ENCODE data around the gene TMPRSS2.

Gene TMPRSS2

GRCh38 chr21:41507521-41508414, at the start of gene TMPRSS2:
Gene TMPRSS2, minus strand, starts transcription at chr21:41508158. Its CDS starts 10,025 bp downstream, at chr21:41498133.
- DNase-seq (no peak), ATAC-seq (replicated peaks) (no peak)
- Mint-ChIP-seq H3K4me3 (no peak within 1 kb of the TSS), H3K4me1 (no peaks in the 10 kb centered on the region), H3K36me3 (no peaks in the 10 kb centered on the region), H3K27ac (no peak within 1 kb of the TSS), H3K9me3 (no peaks in the 10 kb centered on the region), H3K27me3 (peaks cover 53 to 81% of the 10 kb centered on the region in 2 donors)

GRCh38 chr21:41555057-41555456, 47.1 kb upstream of the TMPRSS2 start:
- Mint-ChIP-seq H3K36me3 (no peaks in the 10 kb centered on the region), H3K4me1 (no peaks in the 10 kb centered on the region), H3K4me3 (no peak overlapping the region), H3K27me3 (peaks cover 24 to 34% of the 10 kb centered on the region in 2 donors), H3K27ac (no peak overlapping the region), H3K9me3 (peaks cover 3 to 4% of the 10 kb centered on the region in 2 donors)
- DNase-seq (no peak), ATAC-seq (replicated peaks) (no peak)

- H3K27ac Mint-ChIP-seq, result no peak overlapping the region
- peaks cover 3 to 4% of the 10 kb centered on the region in 2 donors for H3K9me3 Mint-ChIP-seq
- no peaks in the 10 kb centered on the region for H3K36me3 Mint-ChIP-seq
- ATAC-seq (replicated peaks) (no peak), DNase-seq (no peak)
- no peak overlapping the region for H3K4me3 Mint-ChIP-seq
- no peaks in the 10 kb centered on the region for H3K4me1 Mint-ChIP-seq
- H3K27me3 Mint-ChIP-seq, result peaks cover 29 to 46% of the 10 kb centered on the region in 2 donors
These were observed 44.3 kb upstream of the TMPRSS2 start for GRCh38 chr21:41552254-41552653.

DNA sequence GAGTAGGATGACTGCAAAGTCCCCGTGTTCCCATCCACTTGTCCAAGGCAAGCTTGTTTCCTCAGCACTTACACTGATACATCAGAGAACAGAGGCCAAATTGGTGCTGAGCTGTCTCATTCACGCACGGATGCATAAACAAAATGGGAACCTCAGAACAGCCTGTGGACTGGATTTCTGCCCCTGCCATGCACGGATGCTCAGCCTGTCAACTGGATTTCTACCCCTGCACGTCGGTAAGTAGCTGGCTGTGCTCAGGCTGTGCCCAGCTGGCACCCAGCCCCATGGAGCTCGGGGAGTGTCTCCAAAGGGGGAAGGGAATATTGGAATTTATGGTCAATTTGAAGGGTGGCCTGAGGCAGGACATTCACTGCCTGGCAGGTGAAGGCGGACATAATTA, 40.8 kb upstream of the TMPRSS2 start:
- Mint-ChIP-seq H3K27ac (no peak overlapping the region), H3K4me1 (peaks cover 0 to 3% of the 10 kb centered on the region in 2 donors)
- no peak for ATAC-seq (replicated peaks)

DNA sequence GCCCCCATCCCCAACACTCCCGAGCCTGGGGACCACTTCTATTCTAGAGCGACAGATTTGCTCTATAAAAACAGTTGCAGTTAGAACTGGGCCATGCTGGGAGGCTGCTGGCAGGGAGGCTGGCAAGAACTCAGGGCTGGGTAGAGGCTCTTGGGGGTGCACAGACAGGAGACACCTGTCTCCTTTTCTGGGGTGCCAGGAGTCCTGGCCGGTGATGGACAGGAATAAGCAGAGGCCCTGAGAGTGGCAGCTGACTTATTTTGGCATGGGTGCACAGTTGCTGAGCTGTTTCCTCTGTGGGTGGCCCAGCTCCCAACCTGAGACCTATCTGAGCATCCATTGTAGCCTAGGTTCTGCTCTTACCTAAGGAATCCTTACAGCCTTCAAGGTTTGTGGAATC, 39.2 kb upstream of the TMPRSS2 start:
- no peak overlapping the region for H3K27ac Mint-ChIP-seq
- peaks cover 0 to 3% of the 10 kb centered on the region in 2 donors for H3K4me1 Mint-ChIP-seq
- DNase-seq (no peak), ATAC-seq (replicated peaks) (no peak)
- H3K4me3 Mint-ChIP-seq, result no peak overlapping the region
- H3K36me3 Mint-ChIP-seq, result no peaks in the 10 kb centered on the region
- H3K9me3 Mint-ChIP-seq, result peaks cover 1% of the 10 kb centered on the region in 2 donors
- peaks cover 30 to 65% of the 10 kb centered on the region in 2 donors for H3K27me3 Mint-ChIP-seq

More for the DNA sequence above, 40.8 kb upstream of the TMPRSS2 start:
- DNase-seq, result no peak
- H3K27me3 Mint-ChIP-seq, result peaks cover 21 to 52% of the 10 kb centered on the region in 2 donors
- H3K9me3 Mint-ChIP-seq, result peaks cover 3 to 4% of the 10 kb centered on the region in 2 donors
- no peak overlapping the region for H3K4me3 Mint-ChIP-seq
- no peaks in the 10 kb centered on the region for H3K36me3 Mint-ChIP-seq

DNA sequence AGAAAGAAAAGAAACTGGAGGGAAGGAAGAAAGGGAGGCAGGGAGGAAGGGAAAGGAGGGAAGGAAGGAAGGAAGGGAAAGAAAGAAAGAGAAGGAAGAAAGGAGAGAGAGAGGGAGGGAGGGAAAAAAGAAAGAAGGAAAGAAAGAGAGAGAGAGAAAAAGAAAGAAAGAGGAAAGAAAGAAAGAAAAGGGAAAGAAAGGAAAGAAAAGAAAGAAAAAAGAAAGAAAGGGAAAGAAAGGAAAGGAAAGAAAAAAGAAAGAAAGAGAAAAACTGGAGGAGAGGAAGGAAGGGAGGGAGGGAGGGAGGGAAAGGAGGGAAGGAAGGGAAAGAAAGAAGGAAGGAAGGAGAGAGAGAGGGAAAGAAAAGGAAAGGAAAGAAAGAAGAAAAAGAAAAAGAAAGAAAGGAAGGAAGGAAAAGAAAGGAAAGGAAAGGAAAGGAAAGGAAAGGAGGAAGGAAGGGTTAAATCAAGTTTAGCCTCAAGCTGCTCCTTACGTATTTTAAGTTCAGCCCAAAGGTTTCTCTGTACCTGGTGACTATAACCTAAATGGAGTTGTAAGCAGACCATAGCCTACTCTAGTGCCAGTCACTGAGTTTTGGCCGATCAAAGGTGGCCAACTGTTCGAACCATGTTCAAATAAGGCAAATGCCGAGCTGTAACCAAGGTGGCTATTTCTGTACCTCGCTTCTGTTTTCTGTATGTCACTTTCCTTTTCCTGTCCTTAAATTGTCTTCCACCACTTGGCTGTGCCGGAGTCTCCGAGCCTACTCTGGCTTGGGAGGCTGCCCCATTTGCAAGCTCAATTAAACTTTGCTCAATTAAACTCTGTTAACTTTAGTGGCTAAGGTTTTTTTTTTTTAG, 37.8 kb upstream of the TMPRSS2 start:
- H3K27me3 Mint-ChIP-seq, result peaks cover 35 to 68% of the 10 kb centered on the region in 2 donors
- DNase-seq (no peak), ATAC-seq (replicated peaks) (no peak)
- peaks cover 0 to 3% of the 10 kb centered on the region in 2 donors for H3K4me1 Mint-ChIP-seq
- H3K9me3 Mint-ChIP-seq, result no peaks in the 10 kb centered on the region
- no peaks in the 10 kb centered on the region for H3K36me3 Mint-ChIP-seq
- H3K4me3 Mint-ChIP-seq, result no peak overlapping the region
- no peak overlapping the region for H3K27ac Mint-ChIP-seq

DNA sequence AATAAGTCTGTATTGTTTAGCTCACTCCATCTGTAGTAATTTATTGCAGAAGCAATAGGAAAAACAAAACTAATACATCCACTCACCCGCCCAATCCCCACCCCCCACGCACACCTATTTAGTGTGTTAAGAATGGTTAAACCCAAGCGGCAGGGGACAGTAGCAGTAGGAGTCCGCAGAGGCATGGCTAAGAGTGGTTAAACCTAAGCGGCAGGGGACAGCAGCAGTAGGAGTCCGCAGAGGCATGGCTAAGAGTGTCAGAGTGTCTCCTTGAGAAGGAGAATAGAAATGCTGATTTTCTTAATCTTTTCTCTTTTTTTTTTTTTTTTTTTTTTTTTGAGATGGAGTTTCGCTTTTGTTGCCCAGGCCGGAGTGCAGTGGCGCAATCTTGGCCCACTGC, 34.8 kb upstream of the TMPRSS2 start:
- H3K27ac Mint-ChIP-seq, result no peak overlapping the region
- H3K9me3 Mint-ChIP-seq, result no peaks in the 10 kb centered on the region
- no peak for ATAC-seq (replicated peaks)
- H3K4me1 Mint-ChIP-seq, result peaks cover 0 to 3% of the 10 kb centered on the region in 2 donors
- H3K36me3 Mint-ChIP-seq, result no peaks in the 10 kb centered on the region
- no peak for DNase-seq
- no peak overlapping the region for H3K4me3 Mint-ChIP-seq
- H3K27me3 Mint-ChIP-seq, result peaks cover 32 to 60% of the 10 kb centered on the region in 2 donors

- Mint-ChIP-seq H3K9me3 (no peaks in the 10 kb centered on the region), H3K4me3 (no peak overlapping the region), H3K27me3 (peaks cover 32 to 40% of the 10 kb centered on the region in 2 donors), H3K4me1 (no peaks in the 10 kb centered on the region), H3K27ac (no peak overlapping the region), H3K36me3 (no peaks in the 10 kb centered on the region)
- DNase-seq, result no peak
- ATAC-seq (replicated peaks), result no peak
These were observed 29.4 kb upstream of the TMPRSS2 start for GRCh38 chr21:41537356-41537755.

- Mint-ChIP-seq H3K27ac (no peak overlapping the region), H3K9me3 (no peaks in the 10 kb centered on the region), H3K27me3 (peaks cover 30 to 37% of the 10 kb centered on the region in 2 donors), H3K36me3 (no peaks in the 10 kb centered on the region), H3K4me1 (no peaks in the 10 kb centered on the region), H3K4me3 (no peak overlapping the region)
- ATAC-seq (replicated peaks), result no peak
- DNase-seq, result no peak
These were observed 28.8 kb upstream of the TMPRSS2 start for GRCh38 chr21:41536827-41537103.

DNA sequence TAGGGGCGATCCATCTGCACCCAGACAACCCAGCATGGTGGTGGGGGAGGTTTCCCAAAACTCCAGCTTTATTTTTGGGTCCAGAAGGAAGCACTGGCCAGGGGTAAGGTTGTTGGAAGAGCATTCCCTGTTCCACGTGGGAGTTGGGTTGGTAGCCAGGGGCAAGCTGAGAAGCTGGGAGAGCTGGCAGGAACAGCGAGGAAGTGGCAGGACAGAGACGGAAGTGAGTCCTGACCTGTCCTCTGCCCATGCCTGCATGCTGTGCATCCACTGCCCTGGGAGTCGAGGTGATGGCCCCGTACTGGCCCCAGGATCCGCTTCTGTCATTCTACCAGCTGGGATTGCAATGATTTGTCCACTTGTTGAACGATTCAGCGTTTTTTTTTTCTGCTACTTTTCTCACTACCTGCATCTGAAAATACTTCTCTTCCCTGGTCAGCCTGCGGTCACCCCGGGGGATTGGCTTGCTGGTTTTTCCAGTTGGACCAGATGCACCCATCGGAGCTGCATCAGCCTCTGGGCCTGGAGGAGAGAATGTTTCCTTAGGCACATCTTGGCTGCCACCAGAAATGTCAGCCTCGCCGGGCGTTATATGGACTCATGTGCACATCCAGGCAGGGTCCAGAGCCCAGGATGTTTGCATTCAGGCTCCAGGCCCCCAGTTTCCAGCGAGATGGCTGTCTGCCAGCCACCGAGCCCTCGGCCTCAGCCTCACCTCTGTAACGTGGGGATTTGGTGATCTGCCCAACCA, 28.3 kb upstream of the TMPRSS2 start:
- Mint-ChIP-seq H3K4me3 (no peak overlapping the region), H3K4me1 (no peaks in the 10 kb centered on the region), H3K27ac (no peak overlapping the region), H3K36me3 (no peaks in the 10 kb centered on the region), H3K9me3 (no peaks in the 10 kb centered on the region), H3K27me3 (peaks cover 26 to 33% of the 10 kb centered on the region in 2 donors)
- no peak for DNase-seq
- no peak for ATAC-seq (replicated peaks)

DNA sequence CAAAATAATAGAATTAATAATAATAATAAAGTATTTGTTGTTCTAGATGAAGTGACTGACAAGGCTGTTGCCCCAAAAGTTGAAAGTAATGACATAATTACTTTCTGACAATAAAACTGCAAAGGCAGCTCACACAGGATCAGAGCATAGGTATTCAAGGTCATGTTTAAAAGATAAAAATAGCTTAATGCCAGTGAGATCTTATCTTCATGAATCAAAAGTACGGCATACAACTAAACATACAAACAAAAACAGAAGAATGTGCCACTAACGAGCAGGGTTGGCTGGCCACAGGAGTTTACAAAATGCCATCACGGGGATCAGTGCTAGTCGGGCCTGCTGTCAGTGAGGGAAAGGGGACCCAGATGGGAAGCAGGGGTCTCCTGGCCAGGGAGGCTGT, 22.4 kb upstream of the TMPRSS2 start:
- DNase-seq (no peak), ATAC-seq (replicated peaks) (no peak)
- Mint-ChIP-seq H3K27ac (no peak overlapping the region), H3K27me3 (peaks cover 19 to 25% of the 10 kb centered on the region in 2 donors), H3K36me3 (no peaks in the 10 kb centered on the region), H3K4me3 (no peak overlapping the region), H3K4me1 (no peaks in the 10 kb centered on the region), H3K9me3 (no peaks in the 10 kb centered on the region)

- Mint-ChIP-seq H3K9me3 (no peaks in the 10 kb centered on the region), H3K36me3 (no peaks in the 10 kb centered on the region), H3K27ac (no peak overlapping the region), H3K4me1 (no peaks in the 10 kb centered on the region), H3K4me3 (no peak overlapping the region), H3K27me3 (peaks cover 22 to 26% of the 10 kb centered on the region in 2 donors)
- DNase-seq, result no peak
- no peak for ATAC-seq (replicated peaks)
These were observed 21.8 kb upstream of the TMPRSS2 start for GRCh38 chr21:41529769-41530168.

GRCh38 chr21:41526478-41527087, 18.6 kb upstream of the TMPRSS2 start:
- no peak overlapping the region for H3K4me3 Mint-ChIP-seq

GRCh38 chr21:41523175-41523574, 15.2 kb upstream of the TMPRSS2 start:
- no peak overlapping the region for H3K27ac Mint-ChIP-seq
- peaks cover 22 to 37% of the 10 kb centered on the region in 2 donors for H3K27me3 Mint-ChIP-seq
- H3K36me3 Mint-ChIP-seq, result no peaks in the 10 kb centered on the region
- H3K9me3 Mint-ChIP-seq, result peaks cover 0 to 2% of the 10 kb centered on the region in 2 donors
- no peak overlapping the region for H3K4me3 Mint-ChIP-seq
- peaks cover 0 to 2% of the 10 kb centered on the region in 2 donors for H3K4me1 Mint-ChIP-seq
- no peak for DNase-seq
- ATAC-seq (replicated peaks), result no peak

More at GRCh38 chr21:41526478-41527087, 18.6 kb upstream of the TMPRSS2 start:
- ATAC-seq (replicated peaks) (no peak), DNase-seq (no peak)
- Mint-ChIP-seq H3K4me1 (no peaks in the 10 kb centered on the region), H3K27me3 (peaks cover 18 to 32% of the 10 kb centered on the region in 2 donors), H3K27ac (no peak overlapping the region), H3K36me3 (no peaks in the 10 kb centered on the region), H3K9me3 (peaks cover 0 to 2% of the 10 kb centered on the region in 2 donors)

Data from stimulated activated naive B cell treated with anti-CD40 and anti-IgM and Interleukin-4, amounts not matched to agents 10 μg/mL and 1 μg/mL and 100 μg/mL, for 72 hours (primary cell).